ENCODE data around the gene PHF10. TPM values are rescaled to one million over a fixed set of nuclear protein-coding genes. Genes with fewer than 3 reads are reported as not detected.

The PHF10 gene
- total RNA-seq, 4 donors from 2014 or later, result 39.4 to 74.3 (median 60.0) TPM

DNA sequence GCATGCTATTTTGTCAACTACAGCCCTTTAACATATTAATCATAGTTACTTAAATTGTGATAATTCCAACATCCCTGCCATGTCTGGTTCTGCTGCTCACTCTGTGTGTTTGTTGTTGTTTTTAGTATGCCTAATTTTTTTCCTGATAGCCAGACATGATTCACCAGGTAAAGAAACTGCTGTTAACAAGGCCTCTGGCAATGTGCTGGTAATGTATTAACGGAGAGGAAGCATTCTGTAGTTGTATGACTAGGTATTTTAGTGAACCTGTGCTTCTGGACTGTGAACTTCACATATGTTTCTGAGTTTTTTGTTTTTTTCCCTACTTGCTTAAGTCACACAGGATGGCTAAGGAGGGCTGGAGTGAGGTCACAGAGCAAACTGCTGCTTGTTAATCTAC is 22.3 kb upstream of the PHF10 start:
- Histone ChIP-seq H3K4me3 (replicated peaks in 1 of 3) (no peak overlapping the region), H3K9me3 (no peaks in the 10 kb centered on the region), H3K4me1 (peaks cover 0 to 5% of the 10 kb centered on the region in 2 donors), H3K36me3 (no peaks in the 10 kb centered on the region), H3K27ac (no peak overlapping the region), H3K27me3 (no peaks in the 10 kb centered on the region)
- no peak for DNase-seq
- 67 to 89% methylated on average over 1 of the region's 1 CpG for WGBS, 2 donors
- no peak for TF ChIP-seq POLR2A (IDR thresholded peaks at IDR 0.05)
- TF ChIP-seq, protein P1, sequence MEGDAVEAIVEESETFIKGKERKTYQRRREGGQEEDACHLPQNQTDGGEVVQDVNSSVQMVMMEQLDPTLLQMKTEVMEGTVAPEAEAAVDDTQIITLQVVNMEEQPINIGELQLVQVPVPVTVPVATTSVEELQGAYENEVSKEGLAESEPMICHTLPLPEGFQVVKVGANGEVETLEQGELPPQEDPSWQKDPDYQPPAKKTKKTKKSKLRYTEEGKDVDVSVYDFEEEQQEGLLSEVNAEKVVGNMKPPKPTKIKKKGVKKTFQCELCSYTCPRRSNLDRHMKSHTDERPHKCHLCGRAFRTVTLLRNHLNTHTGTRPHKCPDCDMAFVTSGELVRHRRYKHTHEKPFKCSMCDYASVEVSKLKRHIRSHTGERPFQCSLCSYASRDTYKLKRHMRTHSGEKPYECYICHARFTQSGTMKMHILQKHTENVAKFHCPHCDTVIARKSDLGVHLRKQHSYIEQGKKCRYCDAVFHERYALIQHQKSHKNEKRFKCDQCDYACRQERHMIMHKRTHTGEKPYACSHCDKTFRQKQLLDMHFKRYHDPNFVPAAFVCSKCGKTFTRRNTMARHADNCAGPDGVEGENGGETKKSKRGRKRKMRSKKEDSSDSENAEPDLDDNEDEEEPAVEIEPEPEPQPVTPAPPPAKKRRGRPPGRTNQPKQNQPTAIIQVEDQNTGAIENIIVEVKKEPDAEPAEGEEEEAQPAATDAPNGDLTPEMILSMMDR (IDR thresholded peaks at IDR 0.05), result no peak
- intact Hi-C loops (cut with DNase I), result no loop called here

DNA sequence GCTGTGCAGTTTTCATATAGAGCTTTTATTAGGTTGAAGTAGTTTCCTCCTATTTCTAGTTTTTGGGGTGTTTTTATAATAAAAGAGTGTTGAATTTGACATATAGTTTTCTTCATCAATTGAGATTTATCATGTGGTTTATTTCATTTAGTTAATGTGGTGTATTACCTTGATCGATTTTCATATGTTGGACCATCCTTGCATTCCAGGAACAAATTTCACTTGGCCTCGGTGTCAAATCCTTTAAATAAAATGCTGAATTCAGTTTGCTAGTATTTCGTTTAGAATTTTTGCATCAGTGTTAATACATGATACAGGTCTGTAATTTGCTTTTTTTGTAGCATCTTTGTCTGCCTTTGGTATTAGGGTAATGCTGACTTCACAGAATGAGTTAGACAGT is 21.1 kb upstream of the PHF10 start:
- no peak for TF ChIP-seq POLR2A (IDR thresholded peaks at IDR 0.05)
- TF ChIP-seq, protein P1 (IDR thresholded peaks at IDR 0.05), result no peak
- Histone ChIP-seq H3K4me1 (peaks cover 0 to under 1% of the 10 kb centered on the region in 2 donors), H3K4me3 (replicated peaks in 1 of 3) (no peak overlapping the region), H3K27ac (no peak overlapping the region), H3K27me3 (no peaks in the 10 kb centered on the region), H3K36me3 (no peaks in the 10 kb centered on the region), H3K9me3 (no peaks in the 10 kb centered on the region)
- intact Hi-C loops (cut with DNase I), result no loop called here
- DNase-seq, result no peak
- WGBS, 2 donors, result 88 to 89% methylated on average over 3 of the region's 3 CpGs

DNA sequence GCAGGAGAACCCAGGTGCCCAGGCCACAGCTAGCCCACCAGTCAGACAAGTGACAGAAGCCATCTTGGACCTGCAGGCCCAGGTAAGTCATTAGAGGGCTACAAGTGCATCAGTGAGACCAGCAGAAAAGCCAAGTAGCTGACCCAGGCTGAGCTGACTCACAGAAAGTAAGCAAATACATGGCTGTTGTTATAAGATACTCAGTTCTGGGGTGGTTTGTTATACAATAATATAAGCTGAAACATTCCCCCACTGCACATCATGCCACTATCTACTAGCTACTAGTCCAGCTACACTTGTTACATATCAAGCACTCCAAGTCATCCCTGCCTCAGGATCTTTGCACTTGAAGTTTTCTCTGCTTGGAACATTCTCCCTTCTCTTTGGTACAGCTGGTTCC is 17.0 kb upstream of the PHF10 start:
- Histone ChIP-seq H3K4me3 (replicated peaks in 1 of 3) (no peak overlapping the region), H3K4me1 (no peaks in the 10 kb centered on the region), H3K27ac (no peak overlapping the region), H3K27me3 (no peaks in the 10 kb centered on the region), H3K9me3 (no peaks in the 10 kb centered on the region), H3K36me3 (no peaks in the 10 kb centered on the region)
- no peak for TF ChIP-seq POLR2A (IDR thresholded peaks at IDR 0.05)
- TF ChIP-seq, protein P1 (IDR thresholded peaks at IDR 0.05), result no peak
- intact Hi-C loops (cut with DNase I), result no loop called here
- DNase-seq, result no peak

DNA sequence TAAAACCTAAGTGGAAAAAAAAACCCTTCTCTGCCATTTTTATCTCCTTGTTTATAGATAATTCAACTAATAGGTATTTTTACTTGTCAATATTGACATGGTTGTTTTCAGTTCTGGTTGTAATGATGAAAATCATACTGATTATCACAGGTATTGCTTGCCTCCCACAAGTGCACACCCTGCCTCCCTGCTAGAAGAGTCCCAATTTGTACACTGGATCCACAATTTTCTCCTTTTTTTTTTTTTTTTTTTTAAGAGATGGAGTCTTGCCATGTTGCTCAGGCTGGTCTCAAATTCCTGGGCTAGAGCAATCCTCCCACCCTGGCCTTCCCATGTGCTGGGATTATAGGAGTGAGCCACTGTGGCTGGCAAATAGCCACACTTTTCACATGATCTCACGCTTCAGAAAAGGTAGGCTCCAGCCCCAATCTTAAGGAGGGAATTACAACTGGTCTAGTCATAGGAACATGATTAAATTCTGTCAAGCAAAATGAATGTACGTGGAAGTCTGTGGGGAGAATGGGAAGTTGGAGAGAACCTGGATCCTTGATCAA is 14.8 kb upstream of the PHF10 start:
- peak; percentile 8 to 20 for DNase-seq
- Histone ChIP-seq H3K4me1 (no peaks in the 10 kb centered on the region), H3K9me3 (no peaks in the 10 kb centered on the region), H3K27ac (peak overlapping the region in 2 of 3 donors; percentile 1 to 45), H3K36me3 (no peaks in the 10 kb centered on the region), H3K4me3 (replicated peaks in 1 of 3) (no peak overlapping the region), H3K27me3 (no peaks in the 10 kb centered on the region)
- WGBS, 2 donors, result 81 to 84% methylated on average over 2 of the region's 2 CpGs
- intact Hi-C loops (cut with DNase I), result no loop called here
- TF ChIP-seq, protein P1 (IDR thresholded peaks at IDR 0.05), result no peak
- no peak for TF ChIP-seq POLR2A (IDR thresholded peaks at IDR 0.05)

DNA sequence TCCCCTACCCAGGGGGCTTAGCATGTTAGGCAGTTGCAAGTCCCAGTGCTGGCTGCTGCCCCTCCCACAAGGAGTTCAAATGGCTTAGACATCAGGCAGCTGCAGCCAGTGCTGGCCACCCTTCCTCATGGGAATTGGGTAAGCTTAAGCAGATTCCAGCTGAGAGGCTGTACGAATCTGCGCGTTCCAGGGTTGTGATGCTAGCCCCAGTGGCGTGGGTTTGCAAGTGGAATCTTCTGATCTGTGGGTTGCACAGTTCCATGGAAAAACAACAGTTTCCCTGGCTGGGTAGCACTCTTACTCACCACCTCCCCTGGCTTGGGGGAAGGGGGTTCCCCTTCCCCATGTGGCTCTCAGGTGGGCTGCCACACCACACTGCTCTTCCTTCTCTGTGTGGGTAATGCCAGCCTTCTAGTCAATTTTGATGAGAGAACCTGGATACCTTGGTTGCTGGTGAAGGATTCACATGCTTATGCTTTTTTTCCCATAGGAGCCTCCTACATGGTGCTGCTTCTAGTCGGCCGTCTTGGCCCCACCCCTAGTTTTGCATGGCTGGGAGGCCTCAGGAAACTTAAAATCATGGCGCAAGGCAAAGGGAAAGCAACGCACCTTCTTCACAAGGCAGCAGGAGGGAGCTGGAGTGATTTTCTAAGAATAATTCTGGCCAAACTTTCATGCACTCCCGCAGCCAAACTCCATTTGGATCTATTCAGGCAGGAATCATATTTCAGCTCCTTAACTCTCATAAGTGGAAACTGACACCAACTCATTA is 14.1 kb upstream of the PHF10 start:
- H3K27ac ChIP-seq, result peak overlapping the region in 2 of 3 donors; percentile 1 to 45
- 42 to 45% methylated on average over 9 of the region's 9 CpGs for WGBS, 2 donors
- intact Hi-C loops (cut with DNase I), result no loop called here

More for the DNA sequence above, 14.1 kb upstream of the PHF10 start:
- H3K36me3 ChIP-seq, result no peaks in the 10 kb centered on the region
- no peaks in the 10 kb centered on the region for H3K9me3 ChIP-seq
- TF ChIP-seq, protein P1 (IDR thresholded peaks at IDR 0.05), result no peak
- TF ChIP-seq POLR2A (IDR thresholded peaks at IDR 0.05), result no peak
- H3K4me1 ChIP-seq, result no peaks in the 10 kb centered on the region
- no peaks in the 10 kb centered on the region for H3K27me3 ChIP-seq
- DNase-seq, result peak; percentile 8 to 31
- no peak overlapping the region for H3K4me3 ChIP-seq (replicated peaks in 1 of 3)
